DMS 273 treated with DMSO at 0.1 percent for 48 hours (cell line): Measurements from ENCODE around the gene SLC17A4.

Source experiments
- DNase-seq: peaks from one replicate; lab custom pipeline; 2025; lab: John Stamatoyannopoulos, UW

SLC17A4 gene

DNA sequence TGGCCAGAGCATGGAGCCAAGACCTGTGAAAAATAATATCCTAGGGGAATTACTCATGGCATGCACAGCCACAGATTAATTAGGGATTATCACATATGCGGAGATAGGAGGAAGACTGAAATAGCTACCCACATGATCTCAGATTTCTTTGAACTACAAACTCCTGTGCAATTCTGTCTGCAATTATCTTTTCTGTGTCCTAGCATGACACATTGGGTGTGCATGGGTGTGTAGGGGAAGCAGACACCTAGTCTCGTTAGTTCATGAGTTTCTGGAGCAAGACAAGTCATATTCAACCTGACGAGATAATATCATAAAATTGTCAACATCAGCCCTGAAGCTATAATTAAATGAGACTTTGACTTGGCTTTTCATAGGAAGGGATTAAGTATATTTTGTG, 3.6 kb upstream of the SLC17A4 start:
- DNase-seq = no peak

GRCh38 chr6:25753079-25753478, 1.5 kb upstream of the SLC17A4 start:
- DNase-seq = no peak

GRCh38 chr6:25755483-25755882, 941 bp downstream of the SLC17A4 start:
- no peak for DNase-seq

DNA sequence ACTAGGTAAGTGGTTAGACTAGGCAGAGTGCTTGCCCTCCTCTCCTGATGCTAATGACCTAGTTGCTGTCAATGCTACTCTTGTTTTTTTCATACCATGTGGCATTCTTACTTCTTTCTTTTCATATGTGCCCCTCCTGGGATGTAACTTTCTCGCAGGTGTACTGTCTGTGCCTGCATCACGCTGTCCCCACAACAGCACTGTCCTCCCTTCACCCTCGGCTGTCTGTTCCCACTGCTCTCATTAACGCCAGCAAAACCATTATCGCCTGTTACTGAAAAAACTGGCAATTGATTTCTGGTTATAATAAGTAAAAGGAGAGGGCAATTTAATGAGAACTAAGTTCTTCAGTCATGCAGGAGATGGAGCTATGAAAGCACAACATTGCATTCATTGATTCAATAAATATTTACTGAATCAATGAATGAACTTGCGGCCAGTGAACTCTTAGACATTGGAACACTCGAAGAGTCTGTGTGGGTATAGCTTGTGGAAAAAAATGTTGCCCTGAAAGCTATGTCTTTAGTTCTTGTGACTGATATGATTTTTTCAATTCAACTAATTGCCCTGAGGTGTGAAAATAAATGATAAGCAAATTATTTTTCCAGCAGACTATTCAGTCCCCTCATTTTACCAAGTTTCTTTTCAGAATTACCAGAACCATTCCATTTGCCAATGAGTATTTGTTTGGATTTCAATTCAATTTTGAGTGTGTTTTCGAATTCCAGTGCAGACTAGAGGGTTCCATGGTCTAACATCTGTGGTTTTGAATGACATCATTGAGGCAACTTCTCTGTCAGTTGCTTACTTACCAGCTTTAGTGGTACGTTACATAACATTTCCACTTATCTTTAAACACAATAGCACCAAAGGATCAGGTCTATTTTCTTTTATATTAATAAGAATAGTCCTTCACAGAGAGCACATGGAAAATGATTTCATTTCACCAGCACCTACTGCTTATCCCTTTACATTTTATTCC, 2.1 kb downstream of the SLC17A4 start:
- no peak for DNase-seq

DNA sequence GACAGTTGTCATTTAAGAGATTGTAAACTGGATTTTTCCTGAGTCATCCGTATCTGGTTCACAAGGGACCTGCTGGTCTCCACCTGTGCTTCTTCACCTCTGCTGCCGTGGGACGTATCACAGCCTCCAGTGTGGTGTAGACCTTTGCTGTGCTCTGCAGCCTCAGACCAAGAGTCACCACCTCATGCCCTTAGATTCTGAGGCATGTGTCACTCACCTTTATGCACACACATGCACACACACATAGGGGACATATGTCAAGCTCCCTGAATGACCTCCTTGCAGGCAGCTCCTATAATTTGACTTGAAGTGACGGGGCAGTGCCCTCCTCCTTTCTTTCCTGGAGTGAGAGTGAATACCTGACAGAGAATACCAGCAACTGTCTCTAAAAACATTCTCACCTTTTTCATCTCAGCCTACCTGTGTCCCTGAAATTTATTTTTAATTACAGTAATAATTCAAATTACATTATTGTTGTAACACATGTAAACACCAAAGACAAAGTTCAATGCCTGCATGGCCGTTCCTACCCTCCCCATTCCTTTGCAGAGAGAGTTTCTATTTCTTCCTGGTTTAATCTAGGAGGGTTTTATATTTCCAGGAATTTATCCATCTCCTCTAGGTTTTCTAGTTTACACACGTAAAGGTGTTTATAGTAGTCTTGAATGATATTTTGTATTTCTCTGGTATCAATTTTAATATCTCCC, 3.5 kb downstream of the SLC17A4 start:
- no peak for DNase-seq

GRCh38 chr6:25764611-25765010, 10.1 kb downstream of the SLC17A4 start:
- no peak for DNase-seq

DNA sequence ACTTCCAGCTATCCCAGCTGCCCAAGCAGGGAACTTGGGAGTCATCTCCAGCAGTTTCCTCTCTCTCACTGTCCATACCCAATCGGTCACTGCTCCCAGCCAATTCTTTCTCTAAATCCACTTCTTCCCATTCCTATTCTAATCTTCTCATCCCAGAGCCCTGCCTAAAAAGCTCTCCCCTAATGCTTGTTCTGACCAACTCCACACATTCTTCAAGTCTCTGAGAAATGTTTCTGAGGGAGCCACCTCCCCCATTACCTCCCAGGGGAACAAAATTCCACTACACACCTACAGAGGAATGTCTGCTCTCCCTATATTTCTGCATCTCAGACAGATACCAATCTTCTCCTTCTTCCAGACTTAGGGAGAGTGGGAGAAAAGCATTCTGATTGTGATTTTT, 14.0 kb downstream of the SLC17A4 start:
- no peak for DNase-seq

DNA sequence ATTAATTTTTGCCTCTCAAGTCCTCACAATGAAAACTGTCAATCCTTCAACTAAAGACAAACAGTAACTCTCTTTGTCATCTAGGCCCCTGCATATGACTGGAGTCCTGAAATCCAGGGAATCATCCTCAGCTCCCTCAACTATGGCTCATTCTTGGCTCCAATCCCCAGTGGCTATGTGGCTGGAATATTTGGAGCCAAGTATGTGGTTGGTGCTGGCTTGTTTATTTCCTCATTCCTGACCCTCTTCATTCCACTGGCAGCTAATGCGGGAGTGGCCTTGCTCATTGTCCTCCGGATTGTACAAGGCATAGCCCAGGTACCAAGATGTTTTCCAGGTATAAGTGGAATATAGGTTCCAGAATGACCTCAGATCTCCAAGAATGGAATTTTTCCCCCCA, 15.4 kb downstream of the SLC17A4 start:
- DNase-seq = no peak

- DNase-seq = no peak
Observed at GRCh38 chr6:25774120-25774715, 19.7 kb downstream of the SLC17A4 start.

GRCh38 chr6:25777031-25777430, 22.5 kb downstream of the SLC17A4 start:
- DNase-seq = no peak

GRCh38 chr6:25777856-25778649, 23.5 kb downstream of the SLC17A4 start:
- no peak for DNase-seq

- DNase-seq = no peak
Observed at GRCh38 chr6:25781134-25781533, 26.6 kb downstream of the SLC17A4 start.

DNA sequence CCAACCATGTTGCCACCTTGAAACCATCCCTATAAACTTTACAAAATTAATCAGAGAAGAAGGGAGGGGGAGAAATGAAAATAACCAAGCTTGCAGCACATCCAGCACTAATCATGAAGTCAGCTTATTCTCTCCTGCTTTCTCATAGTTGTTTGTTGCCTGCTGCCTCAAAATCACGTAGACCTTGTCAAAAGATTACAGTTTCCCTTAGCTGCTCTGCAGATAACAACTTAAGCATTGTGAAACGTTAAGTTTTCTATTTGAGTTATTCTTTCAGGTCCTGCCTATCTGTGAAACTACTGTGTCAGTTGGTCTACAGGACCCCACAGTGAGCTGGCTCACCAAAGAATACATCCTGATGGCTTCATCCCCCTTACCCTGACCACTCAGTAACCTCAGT, 32.9 kb downstream of the SLC17A4 start:
- no peak for DNase-seq

- no peak for DNase-seq
Observed at GRCh38 chr6:25788305-25788922, 33.9 kb downstream of the SLC17A4 start.

DNA sequence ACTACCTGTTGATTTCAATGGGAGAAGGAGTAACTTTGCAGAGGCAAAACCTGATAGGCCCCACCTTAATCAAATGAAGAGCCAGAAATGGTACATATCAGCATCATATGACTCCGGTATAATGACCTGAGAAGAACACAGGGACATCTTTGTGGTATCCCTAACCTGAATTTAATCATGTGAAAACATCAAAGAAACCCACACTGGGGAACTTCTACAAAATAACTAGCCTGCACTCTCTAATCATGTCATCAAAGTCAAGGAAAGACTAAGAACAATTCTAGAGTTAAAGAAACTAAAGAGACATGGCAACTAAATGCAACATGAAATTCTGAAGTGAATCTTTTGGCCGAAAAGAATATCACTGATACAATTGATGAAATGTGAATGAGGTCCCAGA, 34.9 kb downstream of the SLC17A4 start:
- DNase-seq = no peak

GRCh38 chr6:25792016-25792415, 37.5 kb downstream of the SLC17A4 start:
- no peak for DNase-seq

DNA sequence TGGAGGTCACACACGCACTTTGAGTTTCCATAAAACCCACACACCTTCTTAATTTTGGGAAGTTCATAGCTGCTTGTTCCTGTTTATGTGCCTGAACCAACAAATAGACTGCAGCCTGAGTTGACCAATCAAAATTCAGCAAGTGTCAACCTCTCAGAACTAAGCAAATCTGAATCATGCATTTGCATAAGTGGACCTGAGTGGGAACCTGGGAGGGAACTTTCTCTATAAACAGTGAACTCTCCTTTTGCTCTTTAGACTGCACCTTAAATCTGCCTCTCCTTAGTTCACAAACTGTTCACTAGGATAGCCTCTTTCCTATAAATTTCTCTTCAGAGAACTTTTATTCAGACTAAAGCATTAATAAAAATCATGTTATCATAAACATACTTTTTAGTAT, 39.4 kb downstream of the SLC17A4 start:
- DNase-seq = no peak

DNA sequence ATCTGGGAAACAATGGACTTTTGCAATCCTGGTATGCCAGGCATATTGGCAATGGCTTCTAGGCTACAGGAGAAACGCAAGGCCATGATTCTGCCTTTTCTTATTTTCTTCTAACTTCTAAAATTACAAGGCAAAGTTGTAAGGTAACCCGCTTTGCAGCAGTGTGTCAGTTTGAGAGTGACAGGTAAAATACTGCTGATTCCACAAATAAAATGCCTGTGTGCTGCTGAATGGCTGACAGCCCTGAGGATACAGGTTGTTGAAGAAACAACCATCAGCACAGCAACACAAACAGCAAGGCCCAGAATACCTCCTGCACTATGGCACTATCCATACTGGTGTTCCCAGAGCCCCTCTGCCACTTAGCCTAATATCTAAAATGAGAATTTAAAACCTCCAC, 40.2 kb downstream of the SLC17A4 start:
- DNase-seq = no peak

DNA sequence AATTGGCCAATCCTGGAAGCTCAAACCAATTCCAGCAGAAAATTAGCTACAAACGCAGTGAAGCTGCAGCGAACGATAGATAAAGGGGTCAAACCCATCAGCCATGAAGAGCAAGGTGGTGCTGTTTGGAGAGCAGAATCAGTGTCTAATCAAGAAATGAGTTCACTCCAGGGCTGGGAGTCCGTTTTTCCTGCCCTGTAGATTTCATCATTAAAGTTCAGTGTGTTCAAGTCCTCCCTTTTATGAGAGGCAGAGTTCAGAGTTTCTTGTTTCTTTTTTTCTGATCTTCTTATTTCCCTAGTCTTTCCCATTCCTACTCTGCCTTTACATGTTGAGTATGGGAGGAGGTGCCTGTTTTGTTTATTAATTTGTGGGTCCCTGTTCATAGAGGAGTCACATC, 46.9 kb downstream of the SLC17A4 start:
- DNase-seq = no peak

DNA sequence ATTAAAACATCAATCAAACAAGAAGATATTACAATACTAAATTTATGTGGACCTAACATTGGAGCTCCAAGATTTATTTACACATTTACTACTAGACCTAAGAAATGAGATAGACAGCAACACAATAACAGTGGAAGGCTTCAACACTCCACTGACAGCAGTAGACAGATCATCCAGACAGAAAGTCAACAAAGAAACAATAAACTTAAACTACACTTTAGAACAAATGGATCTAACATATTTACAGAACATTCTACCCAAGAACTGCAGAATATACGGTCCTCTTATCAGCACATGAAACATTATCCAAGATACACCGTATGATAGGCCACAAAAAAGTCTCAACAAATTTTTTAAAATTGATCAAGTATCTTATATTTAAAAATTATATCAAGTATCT, 50.3 kb downstream of the SLC17A4 start:
- DNase-seq = no peak

DNA sequence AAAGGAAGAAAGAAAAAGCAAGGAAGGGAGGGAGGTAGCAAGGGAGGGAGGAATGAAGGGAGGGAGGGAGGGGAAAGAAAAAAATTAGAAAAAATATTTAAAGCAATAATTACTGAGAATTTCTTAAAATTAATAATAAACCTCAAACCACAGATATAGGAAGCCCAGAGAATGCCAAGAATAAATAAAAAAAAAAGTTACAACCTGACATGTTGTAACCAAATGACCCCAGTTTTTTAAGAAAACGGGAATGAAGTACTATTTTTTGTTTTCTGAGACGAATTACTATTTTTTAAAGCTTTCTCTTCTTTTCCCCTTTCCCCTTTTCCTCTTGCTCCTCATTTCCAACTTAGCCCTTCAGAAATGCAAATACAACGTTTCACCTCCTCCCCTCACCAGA, 60.7 kb downstream of the SLC17A4 start:
- DNase-seq = no peak

DNA sequence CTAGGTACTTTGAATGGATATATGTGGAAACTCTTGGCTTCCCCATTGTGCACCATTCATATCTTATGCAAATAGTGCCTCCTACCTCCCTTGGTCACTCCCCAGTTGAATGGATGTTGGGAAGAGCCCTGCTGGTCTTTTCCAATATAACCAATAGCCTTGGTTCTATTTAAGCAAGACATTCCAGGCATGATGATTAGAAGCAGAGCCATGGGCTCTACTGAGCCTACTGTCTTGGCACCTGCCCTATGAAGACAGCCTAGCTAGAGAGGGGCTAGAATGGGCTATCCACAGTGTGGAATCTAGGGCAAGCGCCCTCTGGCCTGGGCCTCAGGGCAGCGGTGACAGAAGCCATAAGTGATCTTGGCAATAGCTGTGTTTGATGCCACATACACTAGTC, 61.7 kb downstream of the SLC17A4 start:
- no peak for DNase-seq
